Mesenteric fat pad (tissue), 1 donor: Measurements from ENCODE around the gene RSF1. TPM values are rescaled to one million over a fixed set of nuclear protein-coding genes. Genes with fewer than 3 reads are reported as not detected.
"Not testable (repeated sequence)": the region's sequence is repeated elsewhere in the genome, so short reads cannot be mapped to it uniquely, and the experiment has no call there.

Experiments
- DNase-seq: peaks from one replicate; pipeline ENCODE4 v3.0.0-alpha.2; 2020; ENCODE audit warnings: low spot score
- total RNA-seq: library from RNA; stranded (reverse); fragmentation: NEBNext Ultra II Directional; extraction: Animal tissue kit (Norgen Biotek cat#: 25700); gene quantifications from one replicate; pipeline ENCODE4 v1.2.1, GENCODE V29; 2021
- donor health status: DM: yes; HTN: yes; CAD: no.

The RSF1 gene
- total RNA-seq, 1 donor from 2014 or later, result 53.5 TPM

GRCh38 chr11:77690649-77691048 is 129.9 kb downstream of the RSF1 start:
- no peak for DNase-seq

GRCh38 chr11:77687088-77687487 is 133.4 kb downstream of the RSF1 start:
- no peak for DNase-seq

GRCh38 chr11:77677138-77677537 is 143.4 kb downstream of the RSF1 start:
- DNase-seq, result no peak

GRCh38 chr11:77672264-77672663 is 148.3 kb downstream of the RSF1 start:
- no peak for DNase-seq

GRCh38 chr11:77669848-77670511 is 150.5 kb downstream of the RSF1 start:
- no peak for DNase-seq

GRCh38 chr11:77668760-77669159 is 151.8 kb downstream of the RSF1 start:
- DNase-seq, result no peak

- no peak for DNase-seq
Measured at GRCh38 chr11:77665240-77665965, 155.1 kb downstream of the RSF1 start.

- DNase-seq, result no peak
Measured at GRCh38 chr11:77661670-77662069, 158.9 kb downstream of the RSF1 start.

GRCh38 chr11:77660947-77661346 is 159.6 kb downstream of the RSF1 start:
- no peak for DNase-seq

GRCh38 chr11:77658213-77659013 is 162.1 kb downstream of the RSF1 start:
- DNase-seq, result no peak

GRCh38 chr11:77656362-77656761 is 164.2 kb downstream of the RSF1 start:
- DNase-seq, result no peak

- DNase-seq, result no peak
Measured at GRCh38 chr11:77654770-77655434, 165.6 kb downstream of the RSF1 start.

- DNase-seq, result no peak
Measured at GRCh38 chr11:77650123-77650522, 170.4 kb downstream of the RSF1 start.

GRCh38 chr11:77647654-77648305 is 172.7 kb downstream of the RSF1 start:
- no peak for DNase-seq

- DNase-seq, result no peak
Measured at GRCh38 chr11:77644887-77645286, 175.6 kb downstream of the RSF1 start.

GRCh38 chr11:77642228-77642627 is 178.3 kb downstream of the RSF1 start:
- no peak for DNase-seq

- DNase-seq, result peak; percentile 92
Measured at GRCh38 chr11:77637345-77638165, 183.0 kb downstream of the RSF1 start, which contains the start of gene CLNS1A. Gene CLNS1A, minus strand, starts transcription at chr11:77637794. Its CDS starts 80 bp downstream, at chr11:77637714.

- DNase-seq, result no peak
Measured at GRCh38 chr11:77636731-77637344, 183.7 kb downstream of the RSF1 start.

- DNase-seq, result not testable (repeated sequence)
Measured at GRCh38 chr11:77633926-77634325, 186.6 kb downstream of the RSF1 start.
